Measurements from ENCODE around the gene UMAD1. TPM values are rescaled to one million over a fixed set of nuclear protein-coding genes. Genes with fewer than 3 reads are reported as not detected.

Gene UMAD1
- total and polyA plus RNA-seq, 2 of the 4 experiments (the other 2 are of a cell fraction), result 5.2 to 8.4 TPM

DNA sequence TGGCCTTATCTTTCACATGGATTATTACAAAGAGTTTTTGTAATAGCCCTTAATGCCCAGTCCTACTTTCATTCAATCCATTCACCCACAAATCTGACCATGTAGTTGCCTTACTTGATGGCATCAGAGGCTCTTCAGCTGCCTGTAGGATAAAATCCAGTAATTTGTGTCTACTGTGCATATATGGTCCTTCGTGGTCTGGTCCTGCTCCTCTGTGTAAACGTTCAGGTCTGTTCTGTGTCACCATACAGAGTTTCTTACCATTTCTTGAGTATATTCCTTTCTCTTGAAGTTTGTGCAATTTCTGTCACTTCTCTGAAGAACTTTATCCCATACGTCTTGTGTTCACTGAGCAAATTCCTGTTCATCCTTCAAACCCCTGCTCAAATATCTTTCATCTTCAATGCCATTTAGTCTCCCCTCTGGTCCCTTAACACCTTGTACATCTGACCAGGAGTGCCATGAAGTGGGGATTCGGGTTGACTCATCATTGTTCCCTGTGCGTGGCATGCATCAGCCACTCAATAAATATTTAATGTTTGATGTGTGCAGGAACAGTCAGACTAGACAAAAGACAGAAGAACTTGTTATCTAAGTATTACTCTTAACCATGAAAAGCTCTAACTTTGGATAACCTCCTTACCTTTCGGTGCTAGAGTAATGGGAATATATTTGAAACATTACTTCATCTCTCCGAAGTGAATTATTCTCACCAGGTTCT, 176.4 kb downstream of the UMAD1 start:
- Histone ChIP-seq H3K18ac (ENCODE audit: low read depth, low read length) (no peak overlapping the region), H4K20me1 (ENCODE audit: insufficient read depth, low read length) (no peaks in the 10 kb centered on the region), H4K8ac (ENCODE audit: low read depth in 2 of 2, low read length in 2 of 2) (no peak overlapping the region), H4K91ac (ENCODE audit: insufficient read depth, low read depth, low read length) (no peak overlapping the region; the same call in 1 of the 2 replicates), H3K36me3 (ENCODE audit: control insufficient read depth, insufficient read depth, low read length) (0 out of 2 replicates have a peak, but pooled peaks cover 2% of the 10 kb centered on the region), H3K9me3 (ENCODE audit: control insufficient read depth, insufficient read depth, low read length) (no peaks in the 10 kb centered on the region), H3K4me1 (ENCODE audit: control insufficient read depth, insufficient read depth, low read length) (no peaks in the 10 kb centered on the region), H2AFZ (replicated peaks; ENCODE audit: low read length, poor library complexity) (no peak overlapping the region), H3K9me1 (ENCODE audit: insufficient read depth, low read length) (no peaks in the 10 kb centered on the region), H2AK5ac (ENCODE audit: low read depth, low read length) (no peak overlapping the region), H3K23ac (ENCODE audit: low read depth, low read length) (no peak overlapping the region), H3K56ac (ENCODE audit: extremely low read depth, insufficient read depth, low read length) (no peak overlapping the region), H2BK5ac (ENCODE audit: low read depth, low read length, poor library complexity, severe bottlenecking) (no peak overlapping the region), H4K5ac (ENCODE audit: low read depth, low read length) (no peak overlapping the region), H3K27ac (ENCODE audit: insufficient read depth, low read length) (no peak overlapping the region), H2BK20ac (ENCODE audit: low read depth, low read length) (no peak overlapping the region), H3K27me3 (ENCODE audit: control insufficient read depth, insufficient read depth, low read length) (no peaks in the 10 kb centered on the region), H3K14ac (replicated peaks; ENCODE audit: low read depth, low read length) (no peak overlapping the region), H3K9ac (ENCODE audit: low read depth, low read length) (no peak overlapping the region), H2AK9ac (replicated peaks; ENCODE audit: low read depth, low read length, poor library complexity) (no peak overlapping the region), H3K4me3 (ENCODE audit: insufficient read depth, low read depth, low read length) (no peak overlapping the region), H3K4me2 (ENCODE audit: low read depth, low read length) (no peak overlapping the region), H3K79me1 (ENCODE audit: low read depth in 1 of 2, low read length in 2 of 2) (no peaks in the 10 kb centered on the region), H3K4ac (ENCODE audit: low read depth, low read length) (no peak overlapping the region), H2BK15ac (ENCODE audit: low read depth, low read length) (no peak overlapping the region), H2BK120ac (ENCODE audit: low read depth, low read length) (no peak overlapping the region)
- no peak for ATAC-seq (ENCODE audit: low read depth)
- no peak for TF ChIP-seq RAD21 (IDR thresholded peaks at IDR 0.05; ENCODE audit: low read length)
- TF ChIP-seq POLR2A (IDR thresholded peaks at IDR 0.05; ENCODE audit: low read depth, low read length), result no peak
- no peak for TF ChIP-seq CHD1 (IDR thresholded peaks at IDR 0.05; ENCODE audit: low read depth, low read length)
- no peak for TF ChIP-seq FOS (IDR thresholded peaks at IDR 0.05; ENCODE audit: low read depth, low read length)
- TF ChIP-seq MAZ (IDR thresholded peaks at IDR 0.05; ENCODE audit: borderline replicate concordance, low read depth, low read length), result no peak
- TF ChIP-seq BHLHE40 (IDR thresholded peaks at IDR 0.05; ENCODE audit: low read depth, low read length), result no peak
- TF ChIP-seq, protein P1, sequence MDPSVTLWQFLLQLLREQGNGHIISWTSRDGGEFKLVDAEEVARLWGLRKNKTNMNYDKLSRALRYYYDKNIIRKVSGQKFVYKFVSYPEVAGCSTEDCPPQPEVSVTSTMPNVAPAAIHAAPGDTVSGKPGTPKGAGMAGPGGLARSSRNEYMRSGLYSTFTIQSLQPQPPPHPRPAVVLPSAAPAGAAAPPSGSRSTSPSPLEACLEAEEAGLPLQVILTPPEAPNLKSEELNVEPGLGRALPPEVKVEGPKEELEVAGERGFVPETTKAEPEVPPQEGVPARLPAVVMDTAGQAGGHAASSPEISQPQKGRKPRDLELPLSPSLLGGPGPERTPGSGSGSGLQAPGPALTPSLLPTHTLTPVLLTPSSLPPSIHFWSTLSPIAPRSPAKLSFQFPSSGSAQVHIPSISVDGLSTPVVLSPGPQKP (IDR thresholded peaks at IDR 0.05; ENCODE audit: borderline replicate concordance, low read depth, low read length), result no peak
- TF ChIP-seq RFX5 (IDR thresholded peaks at IDR 0.05; ENCODE audit: low read depth, low read length), result no peak
- TF ChIP-seq SMC3 (IDR thresholded peaks at IDR 0.05; ENCODE audit: low read depth, low read length), result no peak
- TF ChIP-seq, protein P2, sequence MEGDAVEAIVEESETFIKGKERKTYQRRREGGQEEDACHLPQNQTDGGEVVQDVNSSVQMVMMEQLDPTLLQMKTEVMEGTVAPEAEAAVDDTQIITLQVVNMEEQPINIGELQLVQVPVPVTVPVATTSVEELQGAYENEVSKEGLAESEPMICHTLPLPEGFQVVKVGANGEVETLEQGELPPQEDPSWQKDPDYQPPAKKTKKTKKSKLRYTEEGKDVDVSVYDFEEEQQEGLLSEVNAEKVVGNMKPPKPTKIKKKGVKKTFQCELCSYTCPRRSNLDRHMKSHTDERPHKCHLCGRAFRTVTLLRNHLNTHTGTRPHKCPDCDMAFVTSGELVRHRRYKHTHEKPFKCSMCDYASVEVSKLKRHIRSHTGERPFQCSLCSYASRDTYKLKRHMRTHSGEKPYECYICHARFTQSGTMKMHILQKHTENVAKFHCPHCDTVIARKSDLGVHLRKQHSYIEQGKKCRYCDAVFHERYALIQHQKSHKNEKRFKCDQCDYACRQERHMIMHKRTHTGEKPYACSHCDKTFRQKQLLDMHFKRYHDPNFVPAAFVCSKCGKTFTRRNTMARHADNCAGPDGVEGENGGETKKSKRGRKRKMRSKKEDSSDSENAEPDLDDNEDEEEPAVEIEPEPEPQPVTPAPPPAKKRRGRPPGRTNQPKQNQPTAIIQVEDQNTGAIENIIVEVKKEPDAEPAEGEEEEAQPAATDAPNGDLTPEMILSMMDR (conservative IDR thresholded peaks at IDR 0.05; ENCODE audit: low read depth, low read length), result no peak
- in situ Hi-C loops (cut with MboI; ENCODE audit: low sequenced_read_pairs), result no loop called here
- DNase-seq, result no peak
- WGBS, 2 experiments (ENCODE audit: extremely low coverage in 2 of 2, insufficient read length in 1 of 2), result no CpG with 5 or more reads among the region's 7 CpGs
- BruUV-seq (replicated peaks), result no TSS peak
- intact Hi-C loops (cut with micrococcal nuclease), result no loop called here
- ChIA-PET CTCF (no interaction called here), POLR2A (ENCODE audit: unreplicated experiment) (no interaction called here)
- dilution Hi-C loops (cut with HindIII; ENCODE audit: low sequenced_read_pairs, unreplicated experiment), result no loop called here
